ENCODE data around the gene DCANP1. TPM values are rescaled to one million over a fixed set of nuclear protein-coding genes. Genes with fewer than 3 reads are reported as not detected.

The DCANP1 gene
- total and polyA plus RNA-seq, 11 donors: 0.11 TPM; not detected in 10

DNA sequence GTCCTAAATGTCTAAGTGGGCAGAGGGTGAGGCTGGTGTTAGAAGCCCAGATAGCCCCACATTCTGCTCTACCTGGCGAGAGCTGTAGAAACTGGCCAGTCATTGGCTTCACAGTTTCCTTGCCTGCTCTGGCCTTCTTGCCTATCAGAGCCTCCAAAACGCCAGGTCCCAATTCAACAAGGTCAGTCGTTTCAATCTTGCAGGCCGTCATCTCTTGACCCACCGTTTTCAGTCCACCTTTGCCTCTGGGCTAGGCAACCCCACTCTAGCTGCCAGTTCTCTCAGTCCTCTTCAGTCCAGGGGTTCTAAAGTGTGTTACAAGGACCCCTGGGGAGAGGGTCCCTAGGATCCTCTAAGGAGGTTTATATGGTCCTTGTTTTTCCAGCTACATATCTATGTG is 25.0 kb upstream of the DCANP1 start:
- H3K9me3 ChIP-seq: no peaks in the 10 kb centered on the region
- peaks cover 4 to 91% (median 33%) of the 10 kb centered on the region in 9 donors for H3K27me3 ChIP-seq
- 77 to 81% (median 79%) methylated on average over 5 of the region's 5 CpGs for WGBS, 4 donors
- DNase-seq: no peak
- H3K4me1 ChIP-seq: no peaks in the 10 kb centered on the region
- no peak overlapping the region for H3K27ac ChIP-seq
- no peak overlapping the region for H3K4me3 ChIP-seq
- no peaks in the 10 kb centered on the region for H3K36me3 ChIP-seq
- TF ChIP-seq POLR2A (IDR thresholded peaks at IDR 0.05): no peak
- TF ChIP-seq, protein P1, sequence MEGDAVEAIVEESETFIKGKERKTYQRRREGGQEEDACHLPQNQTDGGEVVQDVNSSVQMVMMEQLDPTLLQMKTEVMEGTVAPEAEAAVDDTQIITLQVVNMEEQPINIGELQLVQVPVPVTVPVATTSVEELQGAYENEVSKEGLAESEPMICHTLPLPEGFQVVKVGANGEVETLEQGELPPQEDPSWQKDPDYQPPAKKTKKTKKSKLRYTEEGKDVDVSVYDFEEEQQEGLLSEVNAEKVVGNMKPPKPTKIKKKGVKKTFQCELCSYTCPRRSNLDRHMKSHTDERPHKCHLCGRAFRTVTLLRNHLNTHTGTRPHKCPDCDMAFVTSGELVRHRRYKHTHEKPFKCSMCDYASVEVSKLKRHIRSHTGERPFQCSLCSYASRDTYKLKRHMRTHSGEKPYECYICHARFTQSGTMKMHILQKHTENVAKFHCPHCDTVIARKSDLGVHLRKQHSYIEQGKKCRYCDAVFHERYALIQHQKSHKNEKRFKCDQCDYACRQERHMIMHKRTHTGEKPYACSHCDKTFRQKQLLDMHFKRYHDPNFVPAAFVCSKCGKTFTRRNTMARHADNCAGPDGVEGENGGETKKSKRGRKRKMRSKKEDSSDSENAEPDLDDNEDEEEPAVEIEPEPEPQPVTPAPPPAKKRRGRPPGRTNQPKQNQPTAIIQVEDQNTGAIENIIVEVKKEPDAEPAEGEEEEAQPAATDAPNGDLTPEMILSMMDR (IDR thresholded peaks at IDR 0.05): no peak
- intact Hi-C loops (cut with DNase I): no loop called here
- ATAC-seq: no peak

DNA sequence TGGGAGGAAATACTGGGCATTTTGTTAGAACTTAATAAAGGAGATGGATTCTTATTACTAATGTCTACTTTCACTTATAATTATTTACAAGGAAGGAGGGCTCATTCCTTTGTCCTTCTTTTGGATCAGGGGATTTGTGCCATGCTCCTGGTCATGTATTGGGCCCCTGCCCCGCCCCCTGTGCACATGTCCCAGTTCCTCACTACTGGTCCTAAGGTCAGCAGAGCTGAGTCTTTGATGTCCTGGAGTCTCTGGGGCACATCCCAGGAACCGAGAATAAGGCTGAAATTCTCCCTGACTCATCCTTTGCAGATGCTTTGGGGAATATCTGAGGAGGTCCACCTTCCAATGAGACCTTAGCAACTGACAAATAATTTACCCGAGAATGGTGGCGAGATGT is 24.6 kb upstream of the DCANP1 start:
- TF ChIP-seq, protein P1 (IDR thresholded peaks at IDR 0.05): no peak
- no peak for TF ChIP-seq POLR2A (IDR thresholded peaks at IDR 0.05)
- no peak overlapping the region for H3K27ac ChIP-seq
- H3K4me3 ChIP-seq: no peak overlapping the region
- H3K4me1 ChIP-seq: peaks cover 0 to 2% (median under 1%) of the 10 kb centered on the region in 12 donors
- no peak for DNase-seq
- intact Hi-C loops (cut with DNase I): no loop called here
- H3K9me3 ChIP-seq: no peaks in the 10 kb centered on the region
- H3K27me3 ChIP-seq: peaks cover 4 to 91% (median 31%) of the 10 kb centered on the region in 9 donors
- no peaks in the 10 kb centered on the region for H3K36me3 ChIP-seq
- ATAC-seq: no peak
- WGBS, 4 donors: 73 to 85% (median 78%) methylated on average over 4 of the region's 4 CpGs

DNA sequence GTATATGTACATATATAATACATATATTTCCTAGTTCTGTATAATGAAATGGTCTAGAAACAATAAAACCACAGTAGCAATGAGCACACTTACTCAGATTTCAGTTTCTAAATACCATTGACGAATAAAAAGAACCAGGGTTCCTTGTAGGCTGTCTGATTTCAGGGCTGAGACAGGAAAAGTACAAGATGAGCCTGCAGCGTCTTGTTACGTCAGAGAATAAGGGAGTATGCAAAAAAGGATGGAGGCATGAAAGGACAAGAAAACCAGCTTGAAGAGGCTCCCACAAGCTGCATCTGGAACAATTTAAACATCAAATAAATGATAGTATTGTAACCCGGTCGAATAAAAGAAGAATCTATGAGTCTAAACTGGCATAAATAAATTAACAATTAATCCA is 22.8 kb upstream of the DCANP1 start:
- H3K27ac ChIP-seq: no peak overlapping the region
- H3K36me3 ChIP-seq: no peaks in the 10 kb centered on the region
- ATAC-seq: no peak
- peaks cover 0 to 12% (median 5%) of the 10 kb centered on the region in 12 donors for H3K4me1 ChIP-seq
- 81 to 86% (median 83%) methylated on average over 5 of the region's 5 CpGs for WGBS, 4 donors
- H3K27me3 ChIP-seq: peaks cover 2 to 94% (median 37%) of the 10 kb centered on the region in 9 donors
- DNase-seq: no peak
- intact Hi-C loops (cut with DNase I): loop anchor here in 5 of 10 donors (5.0 to 10.0 kb wide), 5 partner anchors 265 to 365 kb away; partner anchors contain the start of gene SLC25A48 (in 3 of the 5)
- no peak for TF ChIP-seq POLR2A (IDR thresholded peaks at IDR 0.05)
- TF ChIP-seq, protein P1 (IDR thresholded peaks at IDR 0.05): no peak
- no peaks in the 10 kb centered on the region for H3K9me3 ChIP-seq
- no peak overlapping the region for H3K4me3 ChIP-seq

DNA sequence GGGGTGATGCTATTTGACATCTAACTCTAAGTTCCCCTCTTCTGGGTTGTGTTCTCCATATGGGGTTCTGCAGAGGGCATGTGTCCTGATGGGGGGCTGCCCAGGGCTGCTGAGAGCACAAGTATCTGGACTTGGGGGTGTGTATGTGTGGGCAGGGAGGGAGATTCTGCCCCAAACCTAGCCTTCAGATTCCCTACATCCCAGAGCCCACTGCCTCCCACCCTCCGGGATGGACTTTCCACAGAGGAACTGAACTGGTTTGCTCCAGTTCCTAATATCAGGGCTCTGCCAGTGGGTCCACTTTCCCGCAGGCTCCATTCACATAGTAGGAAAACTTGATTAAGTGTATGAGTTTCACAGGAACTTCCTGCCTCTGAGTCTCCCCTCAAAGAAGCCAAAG is 21.4 kb upstream of the DCANP1 start:
- Histone ChIP-seq H3K27me3 (peaks cover 4 to 93% (median 39%) of the 10 kb centered on the region in 9 donors), H3K4me3 (no peak overlapping the region), H3K27ac (no peak overlapping the region), H3K36me3 (no peaks in the 10 kb centered on the region), H3K4me1 (peaks cover 0 to 12% (median 5%) of the 10 kb centered on the region in 12 donors), H3K9me3 (no peaks in the 10 kb centered on the region)
- 56 to 100% (median 81%) methylated on average over 2 of the region's 2 CpGs for WGBS, 4 donors
- DNase-seq (peak in 1 of 5 donors; percentile 9), ATAC-seq (no peak)
- no peak for TF ChIP-seq POLR2A (IDR thresholded peaks at IDR 0.05)
- TF ChIP-seq, protein P1 (IDR thresholded peaks at IDR 0.05): no peak
- intact Hi-C loops (cut with DNase I): loop anchor here in 5 of 10 donors (5.0 to 10.0 kb wide), 5 partner anchors 266 to 366 kb away; partner anchors contain the start of gene SLC25A48 (in 3 of the 5)

Measured in heart left ventricle (tissue), 16 donors.